ENCODE results near the gene RPL41.
"Not testable (repeated sequence)": the region's sequence is repeated elsewhere in the genome, so short reads cannot be mapped to it uniquely, and the experiment has no call there.

The RPL41 gene

DNA sequence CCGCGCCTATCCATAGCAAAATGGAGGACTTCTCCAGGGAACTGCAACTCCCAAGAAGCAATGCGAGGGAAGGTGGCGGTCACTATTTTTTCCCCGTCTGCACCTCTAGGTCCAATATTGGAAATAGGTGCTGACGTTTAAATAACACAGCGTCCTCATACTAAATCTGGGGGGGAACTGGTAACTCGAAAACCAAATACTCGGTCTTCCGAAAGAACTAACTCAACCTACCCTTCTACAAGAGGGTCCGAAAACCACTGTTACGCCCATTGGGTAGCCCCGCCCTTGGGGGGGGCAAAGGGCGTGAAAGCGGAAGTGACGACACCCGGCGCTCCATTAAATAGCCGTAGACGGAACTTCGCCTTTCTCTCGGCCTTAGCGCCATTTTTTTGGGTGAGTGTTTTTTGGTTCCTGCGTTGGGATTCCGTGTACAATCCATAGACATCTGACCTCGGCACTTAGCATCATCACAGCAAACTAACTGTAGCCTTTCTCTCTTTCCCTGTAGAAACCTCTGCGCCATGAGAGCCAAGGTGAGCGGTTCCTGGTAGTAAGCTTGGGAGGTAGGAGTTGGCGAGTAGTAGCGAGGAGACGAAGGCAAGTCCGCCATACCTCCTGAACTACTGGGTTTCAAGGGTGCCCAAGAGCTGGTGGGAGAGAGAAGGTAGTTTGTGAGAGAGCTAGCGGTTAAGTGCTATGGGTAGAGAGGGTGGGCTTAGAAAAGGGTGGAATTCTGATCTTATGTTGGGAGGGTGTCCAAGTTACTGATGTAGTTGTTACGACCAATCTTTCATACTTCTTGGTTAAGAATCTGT lies at the start of gene RPL41:
TSS of gene RPL41 (plus strand) at position 367 of the 815 bp plus-strand sequence.
- Histone ChIP-seq H3K4me3 (ENCODE audit: low read depth, low read length) (peak within 1 kb of the TSS; percentile 98), H3K36me3 (ENCODE audit: control insufficient read depth, insufficient read depth, low read length) (peaks cover 50% of the 10 kb centered on the region)

DNA sequence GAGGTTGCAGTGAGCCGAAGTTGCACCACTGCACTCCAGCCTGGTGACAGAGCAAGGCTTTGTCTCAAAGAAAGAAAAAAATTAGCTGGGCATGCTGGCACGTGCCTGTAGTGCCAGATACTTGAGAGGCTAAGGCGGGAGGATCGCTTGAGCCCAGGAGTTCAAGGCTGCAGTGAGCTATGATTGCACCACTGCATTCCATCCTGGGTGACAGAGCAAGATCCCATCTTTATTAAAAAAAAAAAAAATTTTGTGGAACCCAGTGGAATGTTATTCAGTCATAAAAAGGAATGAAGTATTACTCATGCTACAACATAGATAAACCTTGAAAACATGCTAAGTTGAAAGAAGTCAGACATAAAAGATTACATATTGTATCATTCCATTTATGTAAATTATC lies 44.8 kb upstream of the RPL41 start:
- Histone ChIP-seq H3K27me3 (ENCODE audit: control insufficient read depth, insufficient read depth, low read length) (no peaks in the 10 kb centered on the region), H3K9me3 (ENCODE audit: control insufficient read depth, insufficient read depth, low read length) (no peaks in the 10 kb centered on the region), H3K4me1 (ENCODE audit: control insufficient read depth, insufficient read depth, low read length) (no peaks in the 10 kb centered on the region), H3K36me3 (ENCODE audit: control insufficient read depth, insufficient read depth, low read length) (no peaks in the 10 kb centered on the region), H3K27ac (ENCODE audit: low read depth, low read length) (no peak overlapping the region), H3K4me3 (ENCODE audit: low read depth, low read length) (no peak overlapping the region), H3K9ac (ENCODE audit: low read depth, low read length) (no peak overlapping the region)

More for the DNA sequence above, at the start of gene RPL41:
- Histone ChIP-seq H3K9ac (ENCODE audit: low read depth, low read length) (peak within 1 kb of the TSS; percentile 99), H3K27ac (ENCODE audit: low read depth, low read length) (peak within 1 kb of the TSS; percentile 98), H3K4me1 (ENCODE audit: control insufficient read depth, insufficient read depth, low read length) (peaks cover 14% of the 10 kb centered on the region), H3K27me3 (ENCODE audit: control insufficient read depth, insufficient read depth, low read length) (no peaks in the 10 kb centered on the region), H3K9me3 (ENCODE audit: control insufficient read depth, insufficient read depth, low read length) (no peaks in the 10 kb centered on the region)

DNA sequence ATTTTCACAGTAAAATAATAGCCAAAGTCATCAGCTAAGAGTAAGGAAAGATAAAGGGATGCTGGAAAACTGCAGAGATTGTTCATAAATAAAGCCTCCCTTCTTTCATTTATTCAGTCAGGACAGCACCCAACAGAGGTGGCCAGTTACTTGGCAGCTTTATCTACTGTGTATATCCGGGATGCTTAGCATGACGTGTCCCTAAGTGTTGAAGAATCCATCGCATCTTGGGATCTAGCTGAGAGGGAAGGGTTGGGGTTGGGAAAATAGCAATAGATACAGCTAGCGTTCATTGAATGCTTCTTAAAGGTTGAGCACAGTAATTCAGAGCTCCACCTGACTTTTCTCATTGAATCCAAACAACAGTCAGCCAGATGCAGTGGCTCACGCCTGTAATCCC lies 42.0 kb upstream of the RPL41 start:
- H3K27ac ChIP-seq (ENCODE audit: low read depth, low read length) = no peak overlapping the region
- no peaks in the 10 kb centered on the region for H3K27me3 ChIP-seq (ENCODE audit: control insufficient read depth, insufficient read depth, low read length)
- H3K4me3 ChIP-seq (ENCODE audit: low read depth, low read length) = no peak overlapping the region
- H3K36me3 ChIP-seq (ENCODE audit: control insufficient read depth, insufficient read depth, low read length) = no peaks in the 10 kb centered on the region
- H3K4me1 ChIP-seq (ENCODE audit: control insufficient read depth, insufficient read depth, low read length) = peaks cover 5% of the 10 kb centered on the region; the same call in 1 of the 2 replicates
- H3K9me3 ChIP-seq (ENCODE audit: control insufficient read depth, insufficient read depth, low read length) = no peaks in the 10 kb centered on the region
- H3K9ac ChIP-seq (ENCODE audit: low read depth, low read length) = no peak overlapping the region

DNA sequence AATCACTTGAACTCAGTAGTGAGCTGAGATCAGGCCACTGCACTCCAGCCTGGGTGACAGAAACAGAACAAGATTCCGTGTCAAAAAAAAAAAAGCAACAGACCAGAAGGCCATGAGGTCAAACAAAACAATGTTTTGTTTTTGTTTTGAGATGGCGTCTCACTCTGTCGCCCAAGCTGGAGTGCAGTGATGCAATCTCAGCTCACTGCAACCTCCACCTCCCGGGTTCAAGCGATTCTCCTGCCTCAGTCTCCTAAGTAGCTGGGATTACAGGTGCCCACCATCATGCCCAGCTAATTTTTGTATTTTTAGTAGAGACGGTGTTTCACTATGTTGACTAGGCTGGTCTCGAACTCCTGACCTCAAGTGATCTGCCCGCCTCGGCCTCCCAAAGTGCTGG lies 38.5 kb upstream of the RPL41 start:
- not testable (repeated sequence) for H3K27ac ChIP-seq (ENCODE audit: low read depth, low read length); H3K9me3 ChIP-seq (ENCODE audit: control insufficient read depth, insufficient read depth, low read length); H3K36me3 ChIP-seq (ENCODE audit: control insufficient read depth, insufficient read depth, low read length); H3K4me3 ChIP-seq (ENCODE audit: low read depth, low read length); H3K9ac ChIP-seq (ENCODE audit: low read depth, low read length); H3K27me3 ChIP-seq (ENCODE audit: control insufficient read depth, insufficient read depth, low read length)
- H3K4me1 ChIP-seq (ENCODE audit: control insufficient read depth, insufficient read depth, low read length) = peaks cover 18% of the 10 kb centered on the region

DNA sequence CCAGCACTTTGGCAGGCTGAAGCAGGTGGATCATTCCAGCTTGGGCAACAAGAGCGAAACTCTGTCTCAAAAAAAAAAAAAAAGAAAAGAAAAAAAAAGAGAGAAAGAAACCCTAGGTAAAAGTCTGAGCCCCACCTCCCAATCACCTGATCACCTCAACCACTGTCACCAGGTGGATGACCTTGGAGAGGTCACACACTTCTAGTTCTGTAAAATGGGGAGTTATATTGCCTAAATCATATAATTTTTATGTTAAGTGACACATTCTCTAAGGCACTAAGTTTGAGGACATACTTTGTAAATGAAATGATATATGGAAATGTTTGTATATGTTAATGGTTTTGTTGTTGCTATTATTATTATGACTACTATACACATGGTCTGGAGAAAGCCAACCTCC lies 38.0 kb upstream of the RPL41 start:
- H3K9ac ChIP-seq (ENCODE audit: low read depth, low read length) = peak overlapping the region; percentile 8; the same call in 1 of the 2 replicates

GRCh38 chr12:56078931-56079722 lies 37.3 kb upstream of the RPL41 start:
- Histone ChIP-seq H3K27ac (ENCODE audit: low read depth, low read length) (peak overlapping the region; percentile 94), H3K27me3 (ENCODE audit: control insufficient read depth, insufficient read depth, low read length) (no peaks in the 10 kb centered on the region)

More for the DNA sequence above, 38.0 kb upstream of the RPL41 start:
- peaks cover 18% of the 10 kb centered on the region for H3K4me1 ChIP-seq (ENCODE audit: control insufficient read depth, insufficient read depth, low read length)
- H3K27ac ChIP-seq (ENCODE audit: low read depth, low read length) = peak overlapping the region; percentile 94
- peaks cover 2% of the 10 kb centered on the region; the same call in 1 of the 2 replicates for H3K36me3 ChIP-seq (ENCODE audit: control insufficient read depth, insufficient read depth, low read length)
- H3K9me3 ChIP-seq (ENCODE audit: control insufficient read depth, insufficient read depth, low read length) = no peaks in the 10 kb centered on the region
- no peaks in the 10 kb centered on the region for H3K27me3 ChIP-seq (ENCODE audit: control insufficient read depth, insufficient read depth, low read length)
- peak overlapping the region; percentile 74 for H3K4me3 ChIP-seq (ENCODE audit: low read depth, low read length)

DNA sequence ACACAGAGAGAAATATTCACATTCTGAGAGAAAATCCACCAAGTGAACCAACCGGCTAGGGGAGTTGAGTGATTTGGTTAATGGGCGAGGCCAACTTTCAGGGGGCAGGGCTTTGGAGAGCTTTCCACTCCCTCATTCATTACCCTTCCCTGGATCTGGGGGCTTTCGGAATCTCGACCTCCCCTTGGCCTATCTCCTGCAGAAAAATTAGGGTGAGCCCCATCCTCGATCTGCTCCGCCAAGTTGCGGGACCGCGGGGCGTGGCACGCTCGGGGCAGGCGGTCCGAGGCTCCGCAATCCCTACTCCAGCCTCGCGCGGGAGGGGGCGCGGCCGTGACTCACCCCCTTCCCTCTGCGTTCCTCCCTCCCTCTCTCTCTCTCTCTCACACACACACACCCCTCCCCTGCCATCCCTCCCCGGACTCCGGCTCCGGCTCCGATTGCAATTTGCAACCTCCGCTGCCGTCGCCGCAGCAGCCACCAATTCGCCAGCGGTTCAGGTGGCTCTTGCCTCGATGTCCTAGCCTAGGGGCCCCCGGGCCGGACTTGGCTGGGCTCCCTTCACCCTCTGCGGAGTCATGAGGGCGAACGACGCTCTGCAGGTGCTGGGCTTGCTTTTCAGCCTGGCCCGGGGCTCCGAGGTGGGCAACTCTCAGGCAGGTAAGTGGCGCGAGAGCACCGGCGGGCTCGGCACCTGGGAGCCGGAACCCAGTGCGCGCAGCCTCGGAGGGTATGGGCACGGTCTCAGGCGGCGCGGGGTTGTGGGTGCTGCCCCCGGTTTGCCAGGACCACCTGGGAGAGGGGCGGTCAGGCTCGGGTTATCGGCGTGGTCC lies 36.5 kb upstream of the RPL41 start, which contains the start of gene ERBB3:
TSS of gene ERBB3 (plus strand) at position 443 of the 833 bp plus-strand sequence. CDS start at position 579, 136 bp downstream.
- peak within 1 kb of the TSS; percentile 74 for H3K4me3 ChIP-seq (ENCODE audit: low read depth, low read length)
- peaks cover 14% of the 10 kb centered on the region for H3K36me3 ChIP-seq (ENCODE audit: control insufficient read depth, insufficient read depth, low read length)
- no peaks in the 10 kb centered on the region for H3K9me3 ChIP-seq (ENCODE audit: control insufficient read depth, insufficient read depth, low read length)
- H3K4me1 ChIP-seq (ENCODE audit: control insufficient read depth, insufficient read depth, low read length) = peaks cover 18% of the 10 kb centered on the region
- H3K27ac ChIP-seq (ENCODE audit: low read depth, low read length) = peak within 1 kb of the TSS; percentile 94
- H3K9ac ChIP-seq (ENCODE audit: low read depth, low read length) = peak within 1 kb of the TSS; percentile 68
- no peaks in the 10 kb centered on the region for H3K27me3 ChIP-seq (ENCODE audit: control insufficient read depth, insufficient read depth, low read length)

More at GRCh38 chr12:56078931-56079722, 37.3 kb upstream of the RPL41 start:
- peak overlapping the region; percentile 74 for H3K4me3 ChIP-seq (ENCODE audit: low read depth, low read length)
- H3K9me3 ChIP-seq (ENCODE audit: control insufficient read depth, insufficient read depth, low read length) = no peaks in the 10 kb centered on the region
- peaks cover 9% of the 10 kb centered on the region for H3K36me3 ChIP-seq (ENCODE audit: control insufficient read depth, insufficient read depth, low read length)
- peak overlapping the region; percentile 68 for H3K9ac ChIP-seq (ENCODE audit: low read depth, low read length)
- H3K4me1 ChIP-seq (ENCODE audit: control insufficient read depth, insufficient read depth, low read length) = peaks cover 18% of the 10 kb centered on the region

DNA sequence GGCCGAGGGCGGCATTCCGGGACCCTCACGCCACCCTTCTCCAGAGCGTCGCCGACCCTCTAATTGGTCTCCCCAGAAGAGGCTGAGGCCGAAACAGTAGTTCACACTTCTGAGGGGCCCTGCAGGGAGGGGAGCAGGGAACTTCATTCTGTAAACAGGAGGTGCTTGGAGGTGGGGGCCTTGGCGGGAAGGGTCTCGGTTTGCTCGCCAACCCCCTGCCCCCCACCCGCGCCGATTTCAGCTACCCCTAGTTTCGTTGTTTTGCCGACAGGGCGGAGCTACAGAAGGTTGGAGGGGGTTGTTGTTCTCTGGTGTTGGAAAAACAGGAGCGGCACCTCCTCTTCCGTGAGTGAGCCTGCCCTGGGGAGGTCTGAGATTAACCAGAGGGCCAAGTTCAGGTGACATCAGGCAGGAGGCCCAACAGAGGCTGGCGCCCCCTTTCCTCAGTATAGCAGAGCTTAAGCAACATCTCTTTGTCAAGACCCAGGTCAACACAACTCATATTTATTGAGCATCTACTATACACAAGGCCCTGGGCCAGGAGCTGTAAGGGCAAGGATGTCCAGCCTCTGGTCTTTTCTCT lies 35.8 kb upstream of the RPL41 start:
- no peaks in the 10 kb centered on the region for H3K27me3 ChIP-seq (ENCODE audit: control insufficient read depth, insufficient read depth, low read length)
- peak overlapping the region; percentile 74 for H3K4me3 ChIP-seq (ENCODE audit: low read depth, low read length)
- H3K4me1 ChIP-seq (ENCODE audit: control insufficient read depth, insufficient read depth, low read length) = peaks cover 18% of the 10 kb centered on the region
- H3K27ac ChIP-seq (ENCODE audit: low read depth, low read length) = peak overlapping the region; percentile 94
- H3K9me3 ChIP-seq (ENCODE audit: control insufficient read depth, insufficient read depth, low read length) = no peaks in the 10 kb centered on the region
- peaks cover 18% of the 10 kb centered on the region for H3K36me3 ChIP-seq (ENCODE audit: control insufficient read depth, insufficient read depth, low read length)
- peak overlapping the region; percentile 68 for H3K9ac ChIP-seq (ENCODE audit: low read depth, low read length)

DNA sequence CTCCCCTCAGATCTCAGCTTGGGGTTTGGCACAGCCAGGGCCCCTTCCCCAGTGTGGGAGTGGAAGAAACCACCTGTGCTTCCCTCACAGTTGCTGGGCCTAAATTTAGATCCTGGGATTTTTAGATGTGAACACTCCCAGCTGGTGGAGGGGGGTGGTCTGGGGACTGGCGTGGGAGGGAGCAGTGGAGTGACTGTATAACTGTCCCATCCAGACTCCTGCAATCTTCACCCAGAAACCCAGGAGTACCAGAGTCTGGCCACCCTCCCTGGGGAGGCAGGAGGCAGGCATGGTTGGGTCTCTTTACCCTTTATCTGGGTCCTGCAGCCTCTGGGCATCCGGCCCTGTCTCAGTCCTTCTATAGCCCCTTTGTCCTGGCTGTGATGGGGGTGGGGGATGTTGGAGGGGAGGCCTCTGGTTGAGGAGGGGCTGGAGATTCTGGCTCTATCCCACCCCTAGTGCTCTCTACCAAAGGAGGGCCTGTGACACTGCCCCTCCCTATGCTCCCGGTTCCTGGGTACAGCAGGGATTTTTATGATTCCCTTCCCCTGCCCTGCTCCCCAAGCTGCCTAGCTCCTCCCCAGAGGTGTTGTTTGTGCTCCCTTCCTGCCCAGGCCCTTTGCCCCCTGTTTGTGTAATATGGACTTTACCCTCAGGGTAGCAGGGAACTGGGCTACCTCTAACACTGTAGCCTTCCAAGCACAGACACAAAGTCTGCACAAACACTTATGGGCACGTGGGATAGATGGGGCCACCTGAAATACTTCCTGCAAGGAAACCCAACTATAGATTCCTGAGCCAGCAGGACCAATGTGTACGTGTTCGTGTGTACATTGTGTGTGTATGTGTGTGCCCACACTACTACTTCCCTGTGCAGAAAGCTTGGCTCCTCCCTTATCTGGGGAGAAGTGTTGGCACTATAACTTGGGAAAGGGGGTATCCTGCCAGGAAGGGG lies 34.8 kb upstream of the RPL41 start:
- Histone ChIP-seq H3K4me3 (ENCODE audit: low read depth, low read length) (peak overlapping the region; percentile 74), H3K9ac (ENCODE audit: low read depth, low read length) (no peak overlapping the region), H3K36me3 (ENCODE audit: control insufficient read depth, insufficient read depth, low read length) (peaks cover 26% of the 10 kb centered on the region), H3K27ac (ENCODE audit: low read depth, low read length) (peak overlapping the region; percentile 94), H3K4me1 (ENCODE audit: control insufficient read depth, insufficient read depth, low read length) (peaks cover 18% of the 10 kb centered on the region), H3K27me3 (ENCODE audit: control insufficient read depth, insufficient read depth, low read length) (no peaks in the 10 kb centered on the region), H3K9me3 (ENCODE audit: control insufficient read depth, insufficient read depth, low read length) (no peaks in the 10 kb centered on the region)
